Osteoblast (primary cell): ENCODE results near the gene ABHD11. TPM values are rescaled to one million over a fixed set of nuclear protein-coding genes. Genes with fewer than 3 reads are reported as not detected.

Experiments used
- DNase-seq: peaks from one replicate; pipeline ENCODE4 v3.0.0; 2011; ENCODE audit warnings: low spot score, mixed read lengths; ENCODE audit not compliant: insufficient read length; ENCODE audit errors: missing footprints
- H2AFZ ChIP-seq: 2 replicates; pipeline ENCODE4 v1.6.0; 2011; ENCODE audit warnings: mild to moderate bottlenecking, low read length
- H3K27ac ChIP-seq: 2 replicates; pipeline ENCODE4 v1.5.1; 2011; ENCODE audit warnings: mild to moderate bottlenecking, low read depth, low read length, moderate library complexity
- H3K27me3 ChIP-seq: 2 replicates; pipeline ENCODE4 v1.6.0; 2012; ENCODE audit warnings: mild to moderate bottlenecking, control low read depth, inconsistent platforms, low read length, moderate library complexity; ENCODE audit not compliant: insufficient read depth
- H3K36me3 ChIP-seq: 2 replicates; pipeline ENCODE4 v1.5.1; 2011; ENCODE audit warnings: mild to moderate bottlenecking, low read length, control low read depth, moderate library complexity; ENCODE audit not compliant: insufficient read depth
- H3K4me1 ChIP-seq: 2 replicates; pipeline ENCODE4 v1.5.1; 2011; ENCODE audit warnings: mild to moderate bottlenecking, low read length, control low read depth, moderate library complexity; ENCODE audit not compliant: insufficient read depth
- H3K4me2 ChIP-seq: 2 replicates; pipeline ENCODE4 v1.6.0; 2011; ENCODE audit warnings: mild to moderate bottlenecking, low read length; ENCODE audit not compliant: insufficient read depth
- H3K4me3 ChIP-seq: fragments of 200-600 bp; sonication (generic); 3 replicates; pipeline ENCODE4 v1.5.1; 2012; ENCODE audit warnings: mild to moderate bottlenecking, low read length, inconsistent platforms; ENCODE audit not compliant: insufficient read depth
- H3K79me2 ChIP-seq: 2 replicates; pipeline ENCODE4 v1.6.0; 2012; ENCODE audit warnings: mild to moderate bottlenecking, low read length, control low read depth, inconsistent platforms; ENCODE audit not compliant: insufficient read depth
- H3K9me3 ChIP-seq: 2 replicates; pipeline ENCODE4 v1.5.1; 2011; ENCODE audit warnings: low read depth, low read length, control low read depth
- H4K20me1 ChIP-seq: 2 replicates; pipeline ENCODE4 v1.6.0; 2012; ENCODE audit warnings: mild to moderate bottlenecking, low read length, control low read depth; ENCODE audit not compliant: insufficient read depth
- total RNA-seq: library from RNA; depleted of rRNA; stranded (reverse); fragments of >200 nt; gene quantifications from 2 replicates; pipeline ENCODE4 v1.2.3, GENCODE V29; 2012
- TF ChIP-seq, protein P1 (sequence below): IDR thresholded peaks from 2 replicates; pipeline ENCODE4 v1.5.1; 2011; ENCODE audit warnings: mild to moderate bottlenecking, low read depth, low read length, moderate library complexity; ENCODE audit errors: extremely low read depth

Gene ABHD11
- total RNA-seq, 1 donor, result 8.7 TPM

DNA sequence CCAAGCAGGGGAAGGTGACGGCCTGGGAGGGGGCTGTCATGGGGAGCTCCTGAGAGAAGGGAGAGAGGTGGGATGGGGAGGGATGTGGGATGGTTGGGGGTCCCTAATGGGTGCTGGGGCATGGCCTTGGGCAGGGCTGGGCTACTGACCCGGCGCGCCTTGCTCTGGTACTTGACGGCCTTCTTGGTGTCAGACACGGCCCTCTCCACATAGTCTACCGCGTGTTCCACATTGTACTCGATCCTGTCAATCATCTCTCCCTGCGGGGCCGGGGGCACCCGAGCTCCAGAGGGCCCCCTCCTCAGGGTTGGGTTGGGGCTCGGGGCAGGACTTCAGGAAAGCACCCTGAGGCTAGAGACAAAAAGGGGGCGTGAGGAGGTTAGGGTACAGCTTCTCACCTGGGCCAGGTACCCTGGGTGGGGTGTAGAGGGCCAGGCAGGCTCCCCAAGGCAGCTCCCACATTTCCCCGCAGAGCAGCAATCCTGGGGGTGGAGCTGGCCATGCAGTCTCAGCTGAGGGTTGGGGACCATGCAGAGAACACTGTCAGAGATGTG is 37.9 kb downstream of the ABHD11 start:
- peak; percentile 72 for DNase-seq
- TF ChIP-seq, protein P1, sequence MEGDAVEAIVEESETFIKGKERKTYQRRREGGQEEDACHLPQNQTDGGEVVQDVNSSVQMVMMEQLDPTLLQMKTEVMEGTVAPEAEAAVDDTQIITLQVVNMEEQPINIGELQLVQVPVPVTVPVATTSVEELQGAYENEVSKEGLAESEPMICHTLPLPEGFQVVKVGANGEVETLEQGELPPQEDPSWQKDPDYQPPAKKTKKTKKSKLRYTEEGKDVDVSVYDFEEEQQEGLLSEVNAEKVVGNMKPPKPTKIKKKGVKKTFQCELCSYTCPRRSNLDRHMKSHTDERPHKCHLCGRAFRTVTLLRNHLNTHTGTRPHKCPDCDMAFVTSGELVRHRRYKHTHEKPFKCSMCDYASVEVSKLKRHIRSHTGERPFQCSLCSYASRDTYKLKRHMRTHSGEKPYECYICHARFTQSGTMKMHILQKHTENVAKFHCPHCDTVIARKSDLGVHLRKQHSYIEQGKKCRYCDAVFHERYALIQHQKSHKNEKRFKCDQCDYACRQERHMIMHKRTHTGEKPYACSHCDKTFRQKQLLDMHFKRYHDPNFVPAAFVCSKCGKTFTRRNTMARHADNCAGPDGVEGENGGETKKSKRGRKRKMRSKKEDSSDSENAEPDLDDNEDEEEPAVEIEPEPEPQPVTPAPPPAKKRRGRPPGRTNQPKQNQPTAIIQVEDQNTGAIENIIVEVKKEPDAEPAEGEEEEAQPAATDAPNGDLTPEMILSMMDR, result no peak
- H3K36me3 ChIP-seq, result peaks cover 74% of the 10 kb centered on the region

GRCh38 chr7:73700069-73700423 is 38.6 kb downstream of the ABHD11 start:
- Histone ChIP-seq H3K4me3 (no peak overlapping the region), H3K79me2 (peaks cover 9% of the 10 kb centered on the region), H3K9me3 (no peaks in the 10 kb centered on the region), H3K27ac (no peak overlapping the region), H3K4me1 (peaks cover 7% of the 10 kb centered on the region), H3K27me3 (no peaks in the 10 kb centered on the region), H4K20me1 (peaks cover 28% of the 10 kb centered on the region), H2AFZ (no peak overlapping the region), H3K36me3 (peaks cover 74% of the 10 kb centered on the region), H3K4me2 (no peak overlapping the region)
- TF ChIP-seq, protein P1, result no peak
- DNase-seq, result peak; percentile 71

More for the DNA sequence above, 37.9 kb downstream of the ABHD11 start:
- H3K27ac ChIP-seq, result no peak overlapping the region
- no peaks in the 10 kb centered on the region for H3K9me3 ChIP-seq
- H3K27me3 ChIP-seq, result no peaks in the 10 kb centered on the region
- peaks cover 13% of the 10 kb centered on the region for H3K79me2 ChIP-seq
- peaks cover 34% of the 10 kb centered on the region for H4K20me1 ChIP-seq
- peaks cover 13% of the 10 kb centered on the region for H3K4me1 ChIP-seq
- no peak overlapping the region for H2AFZ ChIP-seq
- no peak overlapping the region for H3K4me2 ChIP-seq
- H3K4me3 ChIP-seq, result no peak overlapping the region

DNA sequence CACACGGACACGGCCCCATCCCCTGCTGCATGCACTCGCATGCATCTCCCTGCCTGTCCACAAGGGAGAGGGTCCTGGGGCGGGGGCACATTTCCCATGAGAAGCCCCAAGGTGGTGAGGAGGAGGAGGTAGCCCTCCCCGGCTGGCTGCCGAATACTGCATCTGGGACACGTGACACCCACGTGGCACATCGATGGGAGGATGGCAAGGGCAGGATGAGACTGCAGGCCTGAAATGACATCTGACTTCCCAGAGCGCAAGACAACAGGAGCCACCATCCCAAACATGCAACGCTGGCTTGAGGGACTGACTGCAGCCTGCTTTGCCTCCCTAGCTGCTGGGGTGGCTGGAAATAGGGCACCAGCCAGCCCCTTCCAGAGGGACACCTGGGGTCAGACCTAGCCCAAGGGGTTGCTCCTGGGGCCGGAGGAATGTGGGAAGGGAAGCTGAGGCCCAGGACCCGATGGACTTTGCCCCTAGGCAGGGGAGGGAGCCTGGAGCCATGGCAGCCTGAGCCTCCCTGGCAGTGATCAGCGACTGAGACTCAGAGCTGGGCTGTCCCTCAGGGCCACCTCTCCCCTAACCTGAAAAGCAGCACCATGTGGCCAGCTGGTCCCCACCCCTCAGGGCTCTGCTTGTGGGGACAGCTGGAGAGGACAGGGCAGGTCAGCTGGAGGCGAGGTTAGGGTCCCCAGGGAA is 39.1 kb downstream of the ABHD11 start:
- Histone ChIP-seq H3K4me2 (no peak overlapping the region), H3K27ac (no peak overlapping the region), H3K9me3 (no peaks in the 10 kb centered on the region), H3K27me3 (no peaks in the 10 kb centered on the region), H3K4me1 (peaks cover 2% of the 10 kb centered on the region), H2AFZ (no peak overlapping the region), H3K79me2 (peaks cover 9% of the 10 kb centered on the region), H3K4me3 (no peak overlapping the region), H3K36me3 (peaks cover 79% of the 10 kb centered on the region), H4K20me1 (peaks cover 24% of the 10 kb centered on the region)
- TF ChIP-seq, protein P1, result no peak
- DNase-seq, result peak; percentile 82

- Histone ChIP-seq H3K79me2 (peaks cover 3% of the 10 kb centered on the region), H3K36me3 (peaks cover 81% of the 10 kb centered on the region), H3K4me3 (no peak overlapping the region), H3K4me2 (no peak overlapping the region), H3K27ac (no peak overlapping the region), H3K27me3 (no peaks in the 10 kb centered on the region), H3K4me1 (no peaks in the 10 kb centered on the region), H2AFZ (no peak overlapping the region), H3K9me3 (no peaks in the 10 kb centered on the region), H4K20me1 (peaks cover 17% of the 10 kb centered on the region)
- DNase-seq, result peak; percentile 46
- TF ChIP-seq, protein P1, result no peak
These were observed 40.2 kb downstream of the ABHD11 start for GRCh38 chr7:73698410-73698809.
